UCSD-AML1 (cell line): ENCODE results near the gene LCN1.
"Not testable (repeated sequence)": the region's sequence is repeated elsewhere in the genome, so short reads cannot be mapped to it uniquely, and the experiment has no call there.

Experiments used
- DNase-seq: peaks from one replicate; lab custom pipeline; 2025; ENCODE audit not compliant: unreplicated experiment; lab: John Stamatoyannopoulos, UW

LCN1 gene

GRCh38 chr9:135545646-135546176 lies 24.5 kb downstream of the LCN1 start, which contains the start of gene OBP2A:
Gene OBP2A, plus strand, starts transcription at chr9:135546126. Its CDS starts 55 bp downstream, at chr9:135546181.
- not testable (repeated sequence) for DNase-seq

GRCh38 chr9:135546792-135547617 lies 25.8 kb downstream of the LCN1 start:
- DNase-seq = not testable (repeated sequence)

DNA sequence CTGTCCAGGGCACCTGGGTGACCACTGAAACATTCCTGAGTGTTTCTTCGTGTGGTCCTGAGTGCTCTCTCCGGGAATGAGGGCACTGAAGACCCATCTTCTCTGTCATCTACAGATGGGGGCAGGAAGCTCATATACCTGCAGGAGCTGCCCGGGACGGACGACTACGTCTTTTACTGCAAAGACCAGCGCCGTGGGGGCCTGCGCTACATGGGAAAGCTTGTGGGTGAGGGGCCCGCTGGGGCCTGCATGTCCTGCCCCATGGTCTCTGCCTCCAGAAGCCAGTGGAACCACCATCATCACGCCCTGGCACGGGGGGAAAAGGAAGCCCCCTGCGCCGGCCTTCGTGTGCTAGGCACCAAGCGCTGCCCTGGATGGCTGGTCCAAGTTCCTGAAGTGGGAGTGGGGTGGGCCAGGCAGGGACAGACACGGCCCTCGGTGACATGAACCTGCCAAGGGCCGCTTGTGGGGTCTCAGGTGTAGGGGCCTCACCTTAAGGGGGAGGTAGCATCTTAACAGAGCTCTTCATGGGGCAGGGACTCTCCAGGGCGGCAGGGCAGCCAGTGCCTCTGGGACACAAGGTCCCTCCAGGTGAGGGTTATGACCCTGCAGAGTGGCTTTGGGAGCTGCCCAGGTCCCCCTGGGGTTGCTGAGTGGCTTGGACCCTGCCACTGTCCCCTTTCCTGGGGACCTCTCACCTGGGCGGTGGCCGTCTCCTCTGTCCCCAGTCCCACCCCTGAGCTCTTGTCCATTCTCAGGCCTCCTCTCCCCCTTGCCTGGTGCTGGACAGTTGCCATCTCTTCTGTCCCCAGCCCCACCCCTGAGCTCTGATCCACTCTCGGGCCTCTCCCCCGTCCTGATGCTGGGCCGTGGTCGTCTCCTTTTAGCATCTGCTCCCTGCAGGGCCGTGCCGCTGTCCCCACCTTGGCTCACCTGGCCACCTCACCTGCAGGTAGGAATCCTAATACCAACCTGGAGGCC lies 26.8 kb downstream of the LCN1 start:
- DNase-seq = no peak

DNA sequence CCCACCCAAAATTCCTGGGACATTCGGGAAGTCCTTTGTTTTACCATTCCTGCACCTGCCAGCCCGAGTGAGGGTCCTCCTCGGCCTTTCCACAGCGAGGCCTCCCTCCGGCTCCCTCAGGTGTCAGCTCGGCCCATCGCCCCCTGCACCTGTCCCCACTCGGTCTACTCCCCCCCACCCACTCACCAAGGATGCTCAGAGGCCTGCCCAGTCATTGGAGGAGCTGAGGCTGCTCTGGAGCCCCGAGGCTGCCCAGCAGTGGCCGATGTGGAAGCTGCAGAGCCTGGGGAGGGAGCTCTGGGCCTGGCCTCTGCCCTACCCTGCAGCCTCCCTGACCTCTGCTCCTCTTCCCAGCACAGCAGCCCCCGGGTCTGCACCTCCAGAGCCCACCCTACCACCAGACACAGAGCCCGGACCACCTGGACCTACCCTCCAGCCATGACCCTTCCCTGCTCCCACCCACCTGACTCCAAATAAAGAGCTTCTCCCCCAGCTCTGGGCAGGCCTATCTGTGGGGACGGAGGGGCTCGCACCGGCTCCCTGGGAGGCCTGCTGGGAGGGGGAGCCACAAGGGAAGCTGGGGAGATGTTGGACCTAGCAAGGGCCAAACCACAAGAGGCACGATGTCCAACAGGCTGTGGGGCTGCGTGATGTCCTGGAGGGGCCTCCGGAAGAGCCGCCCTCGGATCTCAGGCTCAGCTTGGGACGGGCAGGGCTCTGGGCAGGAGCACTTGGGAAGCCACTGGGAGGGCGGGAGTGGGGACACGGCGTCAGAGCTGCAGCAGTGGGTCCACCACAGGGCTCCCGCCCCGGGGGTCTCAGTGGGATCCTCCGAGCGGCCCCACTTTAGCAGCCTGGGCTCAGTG lies 28.5 kb downstream of the LCN1 start:
- DNase-seq = not testable (repeated sequence)

GRCh38 chr9:135550344-135550918 lies 29.2 kb downstream of the LCN1 start:
- DNase-seq = no peak

DNA sequence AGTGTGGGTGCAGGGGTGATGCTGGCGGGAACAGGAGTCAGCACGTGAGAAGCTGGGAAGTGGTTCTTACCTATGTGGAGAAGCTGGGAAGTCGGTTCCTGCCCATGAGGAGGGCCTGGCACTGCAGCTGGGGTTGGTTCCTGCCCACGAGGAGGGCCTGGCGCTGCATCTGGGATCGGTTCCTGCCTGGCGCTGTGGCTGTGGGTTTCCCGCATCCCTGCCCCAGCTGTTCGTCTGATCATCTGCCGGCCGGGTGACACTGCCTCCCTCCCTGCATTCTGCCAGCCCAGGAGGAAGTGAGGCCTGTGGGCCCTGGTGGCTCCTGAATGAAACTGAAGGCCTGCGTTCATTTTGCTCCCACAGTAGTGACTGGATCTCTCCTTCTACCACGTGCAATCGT lies 29.8 kb downstream of the LCN1 start:
- DNase-seq = no peak

DNA sequence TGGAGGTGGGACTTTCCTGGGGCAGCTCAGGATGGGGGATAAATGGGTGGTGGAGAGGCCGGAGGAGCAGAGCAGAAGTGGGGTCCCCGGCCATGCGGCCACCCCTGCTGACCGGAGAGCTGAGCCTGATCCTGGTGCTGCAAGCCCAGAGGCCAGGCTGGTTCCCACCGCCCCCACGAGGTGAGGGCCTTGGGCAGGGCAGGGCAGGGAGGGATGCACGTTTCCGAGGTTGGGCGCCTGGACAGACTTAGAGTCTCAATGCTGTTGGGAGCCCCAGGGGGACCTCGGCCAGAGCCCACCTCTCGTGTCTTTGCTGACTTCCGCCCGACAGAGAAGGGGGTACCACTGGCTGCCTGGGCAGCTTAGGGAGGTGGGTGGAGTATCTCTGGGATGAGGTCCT lies 30.2 kb downstream of the LCN1 start:
- DNase-seq = no peak

DNA sequence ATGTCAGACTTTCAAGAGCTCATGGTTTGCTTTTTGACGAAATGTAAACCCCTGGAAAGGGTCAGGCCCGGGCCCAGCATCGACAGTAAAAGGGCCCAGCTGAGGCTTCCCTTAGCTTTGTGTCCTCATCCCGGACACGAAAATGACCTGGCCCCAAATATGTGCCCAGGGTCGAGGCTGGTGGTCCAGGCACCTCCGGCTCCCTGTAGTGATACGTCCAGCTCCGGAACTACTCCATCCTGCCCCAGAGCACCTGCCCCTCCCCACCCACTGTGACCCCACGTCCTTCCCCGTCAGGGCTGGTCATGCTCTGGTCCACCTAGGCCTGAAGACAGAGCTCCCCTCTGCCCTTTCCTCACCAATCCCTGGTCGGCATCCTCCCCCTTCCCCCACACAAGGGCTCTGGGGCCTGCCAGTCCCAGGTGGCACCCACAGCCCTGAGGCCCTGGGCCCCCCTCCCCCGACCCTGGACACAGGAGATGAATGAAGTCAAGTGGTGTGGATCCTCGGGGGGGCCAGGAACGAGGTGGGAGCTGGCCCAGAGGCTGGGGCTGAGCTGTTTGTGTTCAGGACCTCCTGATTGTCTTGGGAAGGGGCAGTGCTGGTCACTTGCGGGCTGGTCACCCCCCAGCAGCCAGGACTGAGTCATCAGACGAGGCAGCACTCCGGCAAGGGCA lies 30.9 kb downstream of the LCN1 start:
- no peak for DNase-seq

DNA sequence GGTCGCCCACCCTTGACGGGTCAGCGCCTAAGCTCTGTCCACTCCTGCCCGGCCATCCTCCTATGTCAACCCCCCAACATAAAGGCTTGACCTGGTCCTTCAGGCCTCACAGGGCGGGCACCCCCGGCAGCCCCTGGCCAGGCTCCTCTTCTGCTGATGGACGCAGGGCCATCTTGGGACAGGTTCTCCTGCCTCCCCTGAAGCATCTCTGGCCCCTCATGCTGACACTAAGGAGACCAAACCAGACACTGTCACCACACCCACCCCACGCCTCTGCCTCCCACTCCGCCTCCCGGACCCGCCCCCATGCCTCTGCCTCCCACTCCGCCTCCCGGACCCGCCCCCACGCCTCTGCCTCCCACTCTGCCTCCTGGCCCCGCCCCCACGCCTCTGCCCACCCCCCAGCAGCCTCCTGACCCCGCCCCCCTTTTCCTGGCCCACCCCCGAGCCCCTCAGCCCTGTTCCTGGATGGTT lies 31.5 kb downstream of the LCN1 start:
- no peak for DNase-seq

GRCh38 chr9:135554718-135555117 lies 33.5 kb downstream of the LCN1 start:
- DNase-seq = no peak

GRCh38 chr9:135555203-135555602 lies 34.0 kb downstream of the LCN1 start:
- no peak for DNase-seq

DNA sequence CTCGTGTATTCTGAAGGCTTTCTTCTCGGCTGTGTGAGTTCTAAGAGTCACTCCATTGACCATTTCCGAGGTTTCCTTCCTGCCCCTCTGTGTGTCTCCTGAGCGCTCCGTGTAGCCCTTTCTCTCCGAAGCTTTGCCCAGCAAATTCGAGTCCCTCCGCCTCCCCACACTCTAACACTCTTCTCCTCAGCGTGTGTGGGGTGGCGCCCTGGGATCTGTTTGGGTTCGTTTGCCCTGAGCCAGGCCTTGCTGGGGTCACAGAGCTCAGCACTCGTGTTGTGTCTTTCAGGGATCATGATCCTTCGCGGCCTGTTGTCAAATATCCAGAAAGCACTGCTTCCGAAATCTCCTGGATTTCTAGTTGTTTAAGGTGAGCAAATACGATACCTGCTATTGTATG lies 34.7 kb downstream of the LCN1 start:
- no peak for DNase-seq

- no peak for DNase-seq
These were observed 38.4 kb downstream of the LCN1 start for GRCh38 chr9:135559606-135560005.

DNA sequence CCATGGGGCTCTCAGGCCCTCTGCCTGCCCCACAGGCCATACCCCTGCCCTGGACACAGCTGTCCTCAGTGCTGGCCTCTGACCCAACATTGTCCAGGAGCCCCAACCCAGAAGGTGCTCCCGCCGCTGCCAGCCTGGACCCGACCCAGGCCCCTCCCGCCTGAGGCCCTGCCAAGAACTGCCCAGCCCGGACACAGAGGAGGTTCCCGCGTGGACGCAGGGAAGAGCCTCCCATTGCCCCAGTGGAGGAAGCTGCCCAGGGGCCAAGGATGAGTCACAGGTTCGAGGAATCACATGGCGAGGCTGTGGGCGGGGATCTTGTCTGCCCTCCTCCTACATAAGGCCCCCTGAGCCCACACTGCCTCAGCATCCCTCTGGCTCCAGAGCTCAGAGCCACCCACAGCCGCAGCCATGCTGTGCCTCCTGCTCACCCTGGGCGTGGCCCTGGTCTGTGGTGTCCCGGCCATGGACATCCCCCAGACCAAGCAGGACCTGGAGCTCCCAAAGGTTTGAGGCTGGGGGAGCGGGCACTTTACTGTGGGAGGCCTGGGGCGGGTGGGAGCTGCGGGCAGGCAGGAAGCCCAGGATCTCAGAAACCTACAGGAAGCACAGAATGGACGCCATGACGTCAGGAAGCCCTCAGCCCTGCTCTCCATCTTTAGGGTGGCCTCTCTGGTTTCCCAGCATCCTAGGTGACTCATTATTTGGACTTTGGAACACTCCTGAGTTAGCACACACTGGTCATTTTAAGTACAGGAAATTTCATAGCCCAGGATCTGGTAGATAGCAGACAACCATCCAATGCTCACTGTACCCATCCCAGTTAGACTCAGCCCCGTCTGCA lies 40.4 kb downstream of the LCN1 start, which contains the start of gene PAEP:
Gene PAEP (plus strand): TSS at position 366 of the 844 bp plus-strand sequence.
- no peak for DNase-seq

GRCh38 chr9:135562235-135562745 lies 41.0 kb downstream of the LCN1 start:
- no peak for DNase-seq

DNA sequence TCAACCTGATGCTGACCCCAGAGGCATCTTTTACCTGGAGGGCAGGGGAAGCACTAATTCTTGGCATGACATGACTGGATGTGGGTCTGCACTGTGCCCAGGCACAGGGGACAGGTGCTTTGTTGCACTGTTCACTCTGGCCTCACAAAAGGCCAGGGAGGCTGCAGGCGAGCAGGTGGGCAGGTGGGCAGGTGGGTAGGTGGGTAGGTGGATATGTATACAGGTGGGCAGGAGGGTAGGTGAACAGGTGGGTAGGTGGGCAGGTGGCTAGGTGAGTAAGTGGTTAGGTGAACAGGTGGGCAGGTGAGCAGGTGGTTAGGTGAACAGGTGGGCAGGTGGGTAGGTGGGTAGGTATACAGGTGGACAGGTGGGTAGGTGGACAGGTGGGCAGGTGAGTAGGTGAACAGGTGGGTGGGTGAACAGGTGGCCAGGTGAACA lies 41.8 kb downstream of the LCN1 start:
- DNase-seq = no peak

GRCh38 chr9:135563858-135564257 lies 42.6 kb downstream of the LCN1 start:
- no peak for DNase-seq

DNA sequence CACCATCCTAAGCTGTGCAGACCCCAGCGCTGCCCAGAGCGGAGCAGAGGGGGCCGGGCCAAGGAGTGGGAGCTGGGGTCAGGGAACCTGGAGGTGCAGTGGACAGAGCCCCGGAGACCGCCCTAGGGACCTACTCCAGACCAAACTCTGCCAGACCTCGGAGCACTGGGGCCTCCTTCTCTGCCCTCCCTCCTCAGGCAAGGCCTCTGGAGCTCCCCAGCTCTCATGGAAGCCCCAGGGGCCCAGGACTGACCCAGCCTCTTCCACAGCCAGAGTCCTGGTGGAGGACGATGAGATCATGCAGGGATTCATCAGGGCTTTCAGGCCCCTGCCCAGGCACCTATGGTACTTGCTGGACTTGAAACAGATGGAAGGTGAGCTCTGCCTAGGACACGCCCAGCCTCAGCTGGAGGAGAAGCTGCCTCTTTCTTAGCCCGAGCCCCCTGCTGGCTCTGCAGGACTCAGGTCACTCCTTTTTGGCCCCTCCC lies 43.9 kb downstream of the LCN1 start:
- no peak for DNase-seq
